ENCODE data around the gene MYOM3. TPM values are rescaled to one million over a fixed set of nuclear protein-coding genes. Genes with fewer than 3 reads are reported as not detected.
"Not testable (repeated sequence)": the region's sequence is repeated elsewhere in the genome, so short reads cannot be mapped to it uniquely, and the experiment has no call there.

Gene MYOM3
- total RNA-seq, 1 donor from 2014 or later: not detected

DNA sequence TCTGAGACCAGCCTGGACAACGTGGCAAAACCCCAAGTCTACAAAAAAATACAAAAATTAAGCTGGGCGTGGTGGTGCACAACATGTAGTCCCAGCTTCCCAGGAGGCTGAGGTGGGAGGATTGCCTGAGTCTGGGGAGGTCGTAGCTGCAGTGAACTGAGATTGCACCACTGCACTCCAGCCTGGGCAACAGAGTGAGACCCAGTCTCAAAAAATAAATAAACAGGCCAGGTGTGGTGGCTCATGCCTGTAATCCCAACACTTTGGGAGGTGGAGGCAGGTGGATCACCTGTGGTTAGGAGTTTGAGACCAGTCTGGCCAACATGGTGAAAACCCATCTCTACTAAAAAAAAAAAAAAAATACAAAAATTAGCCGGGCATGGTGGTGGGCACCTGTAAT is 63.0 kb downstream of the MYOM3 start:
- not testable (repeated sequence) for DNase-seq (ENCODE audit: low spot score in 2 of 2); FAIRE-seq

DNA sequence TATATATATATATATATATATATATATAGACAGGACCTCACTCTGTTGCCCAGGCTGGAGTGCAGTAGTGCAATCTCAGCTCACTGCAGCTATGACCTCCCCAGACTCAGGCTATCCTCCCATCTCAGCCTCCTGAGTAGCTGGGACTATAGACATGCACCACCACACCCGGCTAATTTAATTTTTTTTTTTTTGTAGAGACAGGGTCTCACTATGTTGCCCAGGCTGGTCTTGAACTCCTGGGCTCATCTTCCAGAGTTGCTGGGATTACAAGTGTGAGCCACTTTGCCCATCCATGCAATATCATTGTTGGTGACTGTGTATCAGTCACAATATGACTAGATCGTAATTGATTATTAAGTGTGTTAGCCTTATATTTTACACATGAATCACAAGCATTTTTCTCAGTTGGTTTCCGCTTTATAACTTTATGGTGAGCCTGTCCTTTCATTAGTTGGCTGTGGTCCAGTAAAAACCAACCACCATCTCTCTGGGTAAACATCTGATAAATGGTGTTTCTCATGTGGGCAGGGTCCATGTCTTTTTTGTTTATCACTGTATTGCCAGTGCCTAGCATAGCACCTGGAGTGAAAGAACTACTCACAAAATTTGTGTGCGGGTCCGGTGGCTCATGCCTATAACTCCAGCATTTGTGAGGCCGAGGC is 63.6 kb downstream of the MYOM3 start:
- DNase-seq (ENCODE audit: low spot score in 2 of 2): no peak
- FAIRE-seq: no peak

DNA sequence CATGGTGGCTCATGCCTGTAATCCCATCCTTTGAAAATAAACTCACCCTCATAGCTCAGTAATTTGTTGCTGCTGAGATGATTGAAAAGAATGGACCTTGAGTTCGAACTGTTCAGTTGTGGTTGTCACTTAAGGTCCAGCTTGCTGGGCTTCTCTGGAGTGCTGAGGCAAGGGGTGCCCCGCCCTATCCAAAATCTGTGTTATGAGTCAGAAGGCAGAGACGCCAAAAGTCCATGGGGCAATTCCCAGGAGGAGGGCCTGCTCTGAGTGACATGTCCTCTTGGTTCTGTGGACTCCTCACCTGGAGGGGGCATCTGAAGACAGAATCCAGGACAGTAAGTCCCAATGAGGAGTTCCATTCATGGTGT is 64.8 kb downstream of the MYOM3 start:
- FAIRE-seq (no peak), DNase-seq (ENCODE audit: low spot score in 2 of 2) (no peak)

DNA sequence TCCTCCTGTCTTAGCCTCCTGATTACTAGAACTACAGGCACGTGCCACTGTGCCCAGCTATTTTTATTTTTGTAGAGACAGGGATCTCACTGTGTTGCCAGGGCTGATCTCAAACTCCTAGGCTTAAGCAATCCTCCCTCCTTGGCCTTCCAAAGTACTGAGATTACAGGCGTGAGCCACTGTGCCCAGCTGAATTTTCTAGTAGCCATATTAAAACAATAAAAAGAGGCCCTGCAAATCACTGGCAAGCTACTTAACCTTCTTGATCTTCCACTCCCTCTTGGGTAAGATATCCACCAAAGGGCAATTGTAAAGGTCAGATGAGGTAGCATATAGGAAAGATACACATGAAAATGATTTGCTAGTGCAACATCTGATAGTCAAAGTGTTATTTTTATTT is 66.2 kb downstream of the MYOM3 start:
- FAIRE-seq (no peak), DNase-seq (ENCODE audit: low spot score in 2 of 2) (no peak)

DNA sequence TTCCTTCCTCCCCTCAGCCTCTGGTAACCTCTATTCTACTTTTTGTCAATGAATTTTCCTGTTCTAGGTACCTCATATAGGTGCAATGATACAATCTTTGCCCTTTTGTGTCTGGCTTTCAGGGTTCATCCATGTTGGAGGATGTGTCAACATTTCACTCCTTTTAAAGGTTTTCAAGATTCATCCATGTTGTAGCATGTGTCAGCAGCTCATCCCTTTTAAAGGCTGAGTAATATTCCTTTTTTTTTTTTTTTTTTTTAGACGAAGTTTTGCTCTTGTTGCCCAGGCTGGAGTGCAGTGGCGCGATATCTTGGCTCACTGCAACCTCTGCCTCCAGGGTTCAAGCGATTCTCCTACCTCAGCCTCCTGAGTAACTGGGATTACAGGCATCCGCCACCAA is 67.3 kb downstream of the MYOM3 start:
- not testable (repeated sequence) for DNase-seq (ENCODE audit: low spot score in 2 of 2); FAIRE-seq

DNA sequence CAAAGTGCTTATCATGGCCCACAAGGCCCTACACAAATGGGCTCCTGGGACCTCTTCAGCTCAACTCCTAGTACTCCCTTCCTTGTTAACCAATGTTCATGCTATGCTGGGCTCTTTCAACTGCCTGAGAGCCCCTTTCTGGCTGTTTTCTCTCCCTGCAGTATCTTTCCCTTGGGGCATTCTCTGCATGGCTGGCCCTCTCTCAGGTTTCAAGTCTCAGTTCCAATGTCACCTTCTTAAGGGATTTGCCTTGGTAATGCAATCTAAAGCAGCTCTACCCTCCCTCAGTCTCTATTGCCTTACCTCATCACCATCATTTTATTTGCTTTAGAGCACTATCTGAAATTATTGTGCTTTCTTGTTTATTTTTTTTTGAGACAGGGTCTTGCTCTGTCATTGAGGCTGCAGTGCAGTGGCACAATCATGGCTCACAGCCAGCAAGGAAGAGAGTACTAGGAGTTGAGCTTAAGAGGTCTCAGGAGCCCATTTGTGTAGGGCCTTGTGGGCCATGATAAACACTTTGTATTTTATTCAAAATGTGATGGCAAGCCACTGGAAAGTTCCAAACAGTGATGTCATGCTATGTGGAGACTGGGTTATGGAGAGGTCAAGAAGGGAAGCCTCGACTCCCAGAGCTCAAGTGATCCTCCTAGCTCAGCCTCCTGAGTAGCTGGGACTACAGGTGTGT is 68.4 kb downstream of the MYOM3 start:
- FAIRE-seq (no peak), DNase-seq (ENCODE audit: low spot score in 2 of 2) (no peak)

DNA sequence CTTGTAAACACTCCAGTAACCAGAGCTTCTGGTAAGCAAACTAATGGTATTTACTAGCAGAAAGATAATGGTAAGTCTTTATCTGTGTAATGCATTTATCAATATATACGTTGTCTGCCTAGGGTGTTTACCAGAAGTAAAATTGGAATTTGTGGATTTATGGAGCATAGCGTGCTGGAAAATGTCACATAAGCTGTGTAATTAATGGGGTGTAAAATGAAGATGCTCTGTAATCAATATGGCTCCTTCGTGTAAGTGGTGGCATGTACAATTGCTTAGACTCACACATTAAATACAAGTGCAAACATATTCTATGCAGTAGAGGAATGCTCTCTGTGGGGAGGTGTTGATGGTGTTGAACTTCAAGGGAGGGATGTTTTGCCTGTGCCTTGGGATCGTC is 69.6 kb downstream of the MYOM3 start:
- DNase-seq (ENCODE audit: low spot score in 2 of 2) (no peak), FAIRE-seq (no peak)

DNA sequence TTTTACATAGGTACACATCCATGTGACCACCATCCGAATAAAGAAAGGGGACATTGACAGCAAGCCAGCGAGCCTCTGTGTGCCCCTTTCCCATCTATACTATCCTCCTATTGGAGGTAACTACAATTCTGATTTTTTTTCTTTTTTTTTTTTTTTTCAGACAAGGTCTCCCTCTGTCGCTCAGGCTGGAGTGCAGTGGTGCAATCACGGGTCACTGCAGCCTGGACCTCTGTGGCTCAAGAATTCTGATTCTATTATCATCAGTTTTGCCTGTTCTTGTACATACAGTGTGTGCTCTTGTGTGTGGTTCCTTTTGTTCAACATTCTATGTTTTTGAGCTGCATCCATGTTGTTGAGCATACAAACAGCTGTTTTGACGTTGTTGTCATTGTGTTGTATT is 75.8 kb downstream of the MYOM3 start:
- no peak for FAIRE-seq
- no peak for DNase-seq (ENCODE audit: low spot score in 2 of 2)

DNA sequence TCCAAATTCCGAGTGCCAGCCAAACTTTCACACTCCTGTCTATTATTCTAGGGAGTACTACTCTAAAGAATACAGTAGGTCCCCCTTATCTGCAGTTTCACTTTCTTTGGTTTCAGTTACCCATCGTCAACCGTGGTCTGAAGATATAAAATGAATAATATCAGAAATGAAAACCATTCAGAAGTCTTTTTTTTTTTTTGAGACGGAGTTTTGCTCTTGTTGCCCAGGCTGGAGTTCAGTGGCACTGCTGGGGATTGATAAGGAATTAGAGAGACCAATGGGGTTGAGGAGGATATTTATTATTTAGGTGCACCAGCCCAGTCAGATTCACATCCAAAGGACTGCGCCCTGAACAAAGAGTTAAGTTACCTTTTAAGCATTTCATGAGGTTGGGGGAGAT is 79.0 kb downstream of the MYOM3 start:
- DNase-seq (ENCODE audit: low spot score in 2 of 2) (no peak), FAIRE-seq (no peak)

DNA sequence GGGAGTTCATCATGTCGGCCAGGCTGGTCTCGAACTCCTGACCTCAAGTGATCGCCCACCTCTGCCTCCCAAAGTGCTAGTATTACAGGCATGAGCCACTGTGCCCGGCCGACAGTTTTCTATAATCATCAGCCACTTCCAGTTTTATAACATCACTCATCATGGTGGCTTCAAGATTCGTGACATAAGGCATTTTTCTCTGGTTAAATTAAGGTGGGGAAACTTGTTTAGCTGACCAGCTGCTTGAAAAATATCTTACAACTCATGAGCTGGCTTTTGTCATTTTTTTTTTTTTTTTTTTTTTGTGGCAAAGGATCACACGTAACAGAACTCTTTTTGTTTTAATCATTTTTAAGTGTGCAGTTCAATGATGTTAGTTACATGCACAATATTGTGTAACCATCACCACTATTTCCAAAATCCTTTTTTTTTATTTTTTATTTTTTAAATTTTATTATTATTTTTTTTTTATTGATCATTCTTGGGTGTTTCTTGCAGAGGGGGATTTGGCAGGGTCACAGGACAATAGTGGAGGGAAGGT is 80.9 kb downstream of the MYOM3 start:
- DNase-seq (ENCODE audit: low spot score in 2 of 2); FAIRE-seq: not testable (repeated sequence)

DNA sequence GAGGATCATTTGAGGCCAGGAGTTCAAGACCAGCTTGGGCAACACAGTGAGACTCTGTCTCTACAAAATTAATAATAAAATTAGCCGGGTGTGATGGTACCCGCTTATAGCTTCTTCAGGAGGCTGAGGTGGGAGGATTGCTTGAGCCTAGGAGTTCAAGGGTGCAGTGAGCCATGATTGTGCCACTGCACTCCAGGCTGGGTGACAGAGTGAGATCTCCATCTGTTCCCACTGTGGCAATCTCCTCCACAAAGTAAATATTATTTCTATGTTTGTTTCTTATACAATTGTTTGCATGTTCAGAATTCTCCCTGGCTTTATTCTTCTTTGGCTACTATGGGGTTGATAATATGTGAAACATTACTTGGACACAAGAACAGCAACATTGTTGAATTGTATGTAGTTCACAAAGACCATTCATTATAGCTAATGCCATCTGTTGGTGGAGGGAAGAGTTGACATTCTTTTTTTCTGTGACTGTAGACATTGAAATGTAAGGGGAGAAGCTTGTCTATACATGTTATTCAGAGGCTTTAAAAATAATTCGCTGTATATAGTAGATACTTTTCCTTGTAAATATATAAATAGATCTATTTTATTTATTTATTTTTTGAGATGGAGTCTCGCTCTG is 84.0 kb downstream of the MYOM3 start:
- peak; percentile 75 for FAIRE-seq
- DNase-seq (ENCODE audit: low spot score in 2 of 2): peak; percentile 31 to 36

DNA sequence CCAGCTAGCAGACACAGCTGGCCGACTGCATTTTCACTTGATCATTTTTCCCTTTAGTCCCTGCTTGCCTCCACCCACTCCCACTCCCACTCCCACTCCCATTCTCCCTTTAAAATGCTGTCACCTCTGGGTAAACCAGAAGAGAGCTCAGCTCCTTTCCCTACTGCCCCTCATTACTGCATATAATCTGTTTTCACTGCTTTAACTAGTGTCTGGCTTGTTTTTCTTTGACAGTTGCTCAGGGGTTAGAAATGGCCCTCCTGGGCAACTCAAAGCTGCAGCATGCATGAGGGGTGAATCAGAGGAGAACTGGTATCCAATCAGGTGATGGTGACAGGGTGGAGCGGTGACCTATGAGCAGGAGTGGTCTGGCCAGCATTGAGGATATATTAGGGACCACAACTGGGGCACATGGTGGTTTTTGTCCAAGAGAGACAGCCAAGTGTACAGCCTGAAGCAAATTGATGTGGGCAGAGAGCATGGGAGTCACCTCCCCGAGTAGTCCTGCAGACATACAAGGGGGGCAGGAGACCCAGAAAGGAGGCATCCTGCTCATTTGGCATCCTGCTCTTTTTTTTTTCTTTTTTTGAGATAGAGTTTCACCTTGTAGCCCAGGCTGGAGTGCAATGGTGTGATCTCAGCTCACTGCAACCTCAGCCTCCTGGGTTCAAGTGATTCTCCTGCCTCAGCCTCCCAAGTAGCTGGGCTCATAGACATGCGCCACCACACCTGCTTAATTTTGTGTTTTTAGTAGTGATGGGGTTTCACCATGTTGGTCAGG is 89.2 kb downstream of the MYOM3 start:
- DNase-seq (ENCODE audit: low spot score in 2 of 2) (no peak), FAIRE-seq (no peak)

DNA sequence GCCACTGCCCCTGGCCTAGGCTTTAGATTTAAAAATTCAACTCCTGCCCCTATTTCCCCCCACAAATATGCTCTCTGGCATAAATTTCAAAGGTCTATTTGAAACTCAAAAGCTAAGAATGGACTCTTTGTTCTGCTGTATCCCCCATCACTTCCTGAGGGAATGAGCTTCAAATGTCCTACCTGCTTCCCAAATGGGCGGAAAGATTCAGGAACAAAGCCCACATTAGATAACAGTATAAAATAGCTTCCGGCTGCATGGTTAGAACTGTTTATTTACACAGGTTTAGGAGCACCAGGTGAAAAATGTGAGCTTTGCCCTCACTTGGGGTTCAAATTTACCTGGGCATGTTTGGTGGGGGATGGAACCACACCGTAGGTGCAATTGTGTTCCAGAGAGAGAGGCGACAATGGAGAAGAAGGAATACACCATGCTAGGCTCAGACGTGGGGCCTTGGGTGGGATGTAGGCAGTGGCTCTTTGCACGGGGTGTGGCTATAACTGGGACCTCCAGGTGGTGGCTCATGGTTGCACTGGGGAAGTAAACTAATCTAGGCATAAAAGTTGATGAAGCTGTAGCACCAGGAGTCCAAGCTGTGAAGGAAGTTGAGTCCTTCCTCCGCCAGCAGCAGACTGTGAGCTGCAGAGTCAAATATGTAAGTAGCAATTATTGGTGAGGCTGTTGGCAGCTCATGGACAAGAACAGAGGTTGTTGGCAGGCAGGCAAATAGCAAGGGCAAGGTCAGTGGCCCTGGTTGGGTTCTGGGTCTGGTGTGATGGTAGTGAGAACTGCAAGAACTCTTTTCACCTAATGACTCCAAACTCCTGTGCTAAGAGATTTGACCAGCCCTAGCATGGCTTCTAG is 90.3 kb downstream of the MYOM3 start:
- no peak for FAIRE-seq
- no peak for DNase-seq (ENCODE audit: low spot score in 2 of 2)

DNA sequence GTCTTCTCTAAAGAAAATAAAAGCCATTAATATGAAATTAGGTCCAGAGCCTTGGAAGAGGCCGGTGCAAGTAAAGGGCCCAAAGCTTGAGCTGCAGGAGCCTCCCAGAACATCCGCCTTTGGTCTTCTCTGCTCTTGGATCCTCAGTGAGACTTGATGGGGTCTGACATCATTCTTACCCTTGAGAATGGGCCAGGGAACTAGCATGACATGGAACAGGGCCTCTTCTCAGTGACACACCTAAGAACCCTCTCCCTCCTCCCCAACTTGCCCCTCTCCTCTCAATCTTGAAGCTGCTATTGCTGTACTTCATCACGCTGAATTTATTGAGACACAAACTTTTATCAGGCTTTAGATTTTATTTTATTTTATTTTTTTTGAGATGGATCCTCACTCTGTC is 91.5 kb downstream of the MYOM3 start:
- DNase-seq (ENCODE audit: low spot score in 2 of 2) (no peak), FAIRE-seq (no peak)

DNA sequence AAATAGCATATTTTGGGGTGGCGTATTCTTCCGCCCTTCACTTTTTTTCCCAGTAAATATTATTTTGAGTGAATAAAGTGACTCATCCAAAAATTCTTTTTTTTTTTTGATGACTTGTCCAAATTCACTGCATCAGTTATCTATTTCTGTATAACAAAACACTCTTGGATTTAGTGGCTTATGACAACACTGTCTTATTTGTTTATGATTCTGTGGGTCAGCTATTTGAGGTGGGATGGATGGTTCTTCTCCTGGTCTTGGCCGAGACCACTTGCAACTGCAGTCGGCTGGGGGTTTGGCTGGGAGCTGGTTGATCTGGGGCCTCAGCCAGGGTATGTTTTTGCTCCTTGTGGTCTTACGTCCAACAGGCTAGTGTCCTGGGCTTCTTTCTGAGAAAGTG is 91.9 kb downstream of the MYOM3 start:
- DNase-seq (ENCODE audit: low spot score in 2 of 2) (no peak), FAIRE-seq (no peak)

DNA sequence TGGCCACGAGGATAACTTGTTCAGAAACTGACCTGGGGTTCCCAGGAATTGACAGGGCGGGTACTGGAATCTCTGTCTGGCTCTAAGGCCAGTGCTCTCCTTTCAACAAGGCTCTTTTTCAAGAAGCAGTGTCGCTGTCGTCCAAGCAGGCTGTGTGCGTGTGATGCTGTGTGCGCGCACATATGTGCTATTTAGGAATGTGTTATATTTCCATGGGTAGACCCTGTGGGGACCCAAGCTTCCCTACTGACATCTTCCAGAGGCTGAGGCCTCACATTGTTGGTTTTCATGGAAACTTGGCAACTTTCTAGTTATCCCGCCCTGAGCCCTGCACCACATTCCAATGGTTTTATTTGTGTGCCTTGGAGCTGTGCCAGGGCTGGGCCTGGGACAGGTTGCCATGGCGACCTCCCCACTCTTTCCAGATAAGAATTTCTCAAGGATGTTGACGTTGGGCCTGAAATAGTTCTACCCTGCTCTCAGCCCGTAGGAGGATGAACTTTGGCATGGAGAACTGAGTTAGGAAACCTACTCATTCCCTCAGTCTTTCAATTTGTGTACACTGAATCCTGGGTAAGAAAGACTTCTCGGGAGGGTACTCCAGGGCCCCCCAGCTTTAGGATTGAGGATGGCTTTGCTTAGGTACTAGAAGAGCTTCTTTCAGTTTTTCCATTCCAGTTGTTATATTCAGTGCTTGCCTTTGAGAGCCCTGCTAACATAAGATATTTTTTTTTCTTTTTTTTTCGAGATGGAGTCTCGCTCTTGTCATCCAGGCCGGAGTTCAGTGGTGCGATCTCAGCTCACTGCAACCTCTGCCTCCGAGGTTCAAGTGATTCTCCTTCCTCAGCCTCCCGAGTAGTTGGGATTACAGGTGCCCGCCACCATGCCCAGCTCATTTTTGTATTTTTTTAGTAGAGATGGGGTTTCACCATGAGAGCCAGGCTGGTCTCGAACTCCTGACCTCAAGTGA is 93.0 kb downstream of the MYOM3 start:
- FAIRE-seq (no peak), DNase-seq (ENCODE audit: low spot score in 2 of 2) (peak; percentile 28 to 56)

DNA sequence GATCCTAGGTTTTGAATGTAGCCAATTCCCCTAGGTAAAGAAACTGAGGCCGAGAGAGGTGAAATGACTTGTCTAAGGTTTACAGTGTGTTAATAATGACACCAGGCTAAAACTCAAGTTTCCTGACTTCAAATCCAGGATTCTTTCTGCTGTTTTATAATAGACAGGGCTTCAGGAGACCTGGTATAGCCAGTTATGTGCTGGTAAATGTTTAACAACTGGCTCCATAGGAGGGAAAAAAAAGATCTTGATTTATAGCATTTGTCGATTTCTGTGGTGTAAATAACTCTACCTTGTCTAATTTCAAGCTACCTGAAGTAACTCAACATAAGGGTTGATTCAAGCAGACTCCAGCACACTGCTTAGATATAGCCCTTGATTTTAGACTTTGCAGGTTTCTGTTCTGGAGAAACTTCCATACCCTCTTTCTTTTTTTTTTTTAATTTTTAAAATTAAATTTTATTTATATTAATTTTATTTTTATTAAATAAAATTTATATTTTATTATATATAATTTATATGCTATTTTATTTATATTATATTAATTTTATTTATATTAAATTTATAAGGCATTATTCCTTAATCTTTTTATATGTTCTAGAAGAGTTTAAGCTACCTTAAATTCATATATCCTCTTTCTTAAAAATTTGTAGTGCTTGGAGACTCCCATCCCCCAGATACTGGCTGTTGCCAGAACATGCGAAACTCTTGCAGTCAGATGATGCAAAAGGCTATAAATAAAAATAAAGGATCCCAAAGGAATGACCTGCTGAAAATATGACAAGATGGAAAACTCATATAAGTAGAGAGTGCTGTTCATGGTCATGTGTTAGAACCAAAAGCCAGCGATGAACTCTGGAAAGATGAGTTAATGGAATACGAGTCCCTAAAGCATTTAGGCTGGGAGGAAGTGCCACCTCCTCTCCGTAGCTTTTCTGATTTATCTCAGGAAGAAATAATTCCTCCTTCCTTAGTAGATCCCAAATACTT is 96.4 kb downstream of the MYOM3 start:
- FAIRE-seq (no peak), DNase-seq (ENCODE audit: low spot score in 2 of 2) (no peak)

Measured in frontal cortex (tissue), 4 donors.